SK-N-SH treated with all-trans-retinoic acid at 6 μM for 48 hours (cell line): ENCODE data around the gene TMEM125.

Experiments used
- CREB5 ChIP-seq: fragments of 250-450 bp; sonication (Bioruptor Pico); IDR thresholded peaks from 2 replicates; pipeline ENCODE4 v1.5.1; 2020; ENCODE audit warnings: low read depth, mild to moderate bottlenecking, moderate library complexity
- OSR1 ChIP-seq: fragments of 250-450 bp; sonication (Bioruptor Pico); IDR thresholded peaks from 2 replicates; pipeline ENCODE4 v1.8.0; 2022; ENCODE audit warnings: moderate library complexity, mild to moderate bottlenecking, inconsistent platforms
- RARB ChIP-seq: fragments of 250-450 bp; sonication (Bioruptor Pico); IDR thresholded peaks from 2 replicates; pipeline ENCODE4 v1.8.0; 2021; ENCODE audit warnings: mild to moderate bottlenecking, moderate library complexity
- SNAI2 ChIP-seq: fragments of 250-450 bp; sonication (Bioruptor Pico); IDR thresholded peaks from 2 replicates; pipeline ENCODE4 v1.5.0; 2020; ENCODE audit warnings: mild to moderate bottlenecking, moderate library complexity
- TCF4 ChIP-seq: fragments of 250-450 bp; sonication (Bioruptor Pico); IDR thresholded peaks from 2 replicates; pipeline ENCODE4 v1.8.0; 2021; ENCODE audit warnings: mild to moderate bottlenecking, moderate library complexity, borderline replicate concordance
- TF ChIP-seq, protein P1 (sequence below): fragments of 250-450 bp; sonication (Bioruptor Pico); IDR thresholded peaks from 2 replicates; pipeline ENCODE4 v1.8.0; 2021; ENCODE audit warnings: low read depth, mild to moderate bottlenecking, moderate library complexity, borderline replicate concordance

GRCh38 chr1:43284065-43284464 is 14.3 kb downstream of the TMEM125 start:
- TF ChIP-seq, protein P1, sequence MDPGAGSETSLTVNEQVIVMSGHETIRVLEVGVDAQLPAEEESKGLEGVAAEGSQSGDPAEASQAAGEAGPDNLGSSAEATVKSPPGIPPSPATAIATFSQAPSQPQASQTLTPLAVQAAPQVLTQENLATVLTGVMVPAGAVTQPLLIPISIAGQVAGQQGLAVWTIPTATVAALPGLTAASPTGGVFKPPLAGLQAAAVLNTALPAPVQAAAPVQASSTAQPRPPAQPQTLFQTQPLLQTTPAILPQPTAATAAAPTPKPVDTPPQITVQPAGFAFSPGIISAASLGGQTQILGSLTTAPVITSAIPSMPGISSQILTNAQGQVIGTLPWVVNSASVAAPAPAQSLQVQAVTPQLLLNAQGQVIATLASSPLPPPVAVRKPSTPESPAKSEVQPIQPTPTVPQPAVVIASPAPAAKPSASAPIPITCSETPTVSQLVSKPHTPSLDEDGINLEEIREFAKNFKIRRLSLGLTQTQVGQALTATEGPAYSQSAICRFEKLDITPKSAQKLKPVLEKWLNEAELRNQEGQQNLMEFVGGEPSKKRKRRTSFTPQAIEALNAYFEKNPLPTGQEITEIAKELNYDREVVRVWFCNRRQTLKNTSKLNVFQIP (CRISPR knock-in tag): no peak
- TF ChIP-seq CREB5 (CRISPR knock-in tag) (no peak), SNAI2 (CRISPR knock-in tag) (no peak), RARB (no peak), OSR1 (CRISPR knock-in tag) (no peak), TCF4 (CRISPR knock-in tag) (no peak)
